Measurements from ENCODE around the gene PFKFB2.

The PFKFB2 gene

GRCh38 chr1:207031632-207032264 is 21.3 kb upstream of the PFKFB2 start:
- no peak overlapping the region for H3K4me3 ChIP-seq (replicated peaks; ENCODE audit: low read depth, low read length)
- no peak for TF ChIP-seq CTCF (IDR thresholded peaks at IDR 0.05; ENCODE audit: low read depth, low read length, missing control alignments)
- no peak for DNase-seq (ENCODE audit: extremely low read depth, low read depth)

- DNase-seq (ENCODE audit: extremely low read depth, low read depth): no peak
- TF ChIP-seq CTCF (IDR thresholded peaks at IDR 0.05; ENCODE audit: low read depth, low read length, missing control alignments): no peak
- no peak within 1 kb of the TSS for H3K4me3 ChIP-seq (replicated peaks; ENCODE audit: low read depth, low read length)
Measured at GRCh38 chr1:207032528-207033017, 20.5 kb upstream of the PFKFB2 start, which contains the start of gene C1orf116. Gene C1orf116, minus strand, starts transcription at chr1:207032756. Its CDS starts 5,158 bp downstream, at chr1:207027598.

- H3K4me3 ChIP-seq (replicated peaks; ENCODE audit: low read depth, low read length): no peak overlapping the region
- DNase-seq (ENCODE audit: extremely low read depth, low read depth): no peak
- no peak for TF ChIP-seq CTCF (IDR thresholded peaks at IDR 0.05; ENCODE audit: low read depth, low read length, missing control alignments)
Measured at GRCh38 chr1:207033302-207033701, 19.8 kb upstream of the PFKFB2 start.

GRCh38 chr1:207034208-207034607 is 18.9 kb upstream of the PFKFB2 start:
- DNase-seq (ENCODE audit: extremely low read depth, low read depth): no peak
- no peak for TF ChIP-seq CTCF (IDR thresholded peaks at IDR 0.05; ENCODE audit: low read depth, low read length, missing control alignments)
- no peak overlapping the region for H3K4me3 ChIP-seq (replicated peaks; ENCODE audit: low read depth, low read length)

- no peak overlapping the region for H3K4me3 ChIP-seq (replicated peaks; ENCODE audit: low read depth, low read length)
- DNase-seq (ENCODE audit: extremely low read depth, low read depth): no peak
- no peak for TF ChIP-seq CTCF (IDR thresholded peaks at IDR 0.05; ENCODE audit: low read depth, low read length, missing control alignments)
Measured at GRCh38 chr1:207034998-207035397, 18.1 kb upstream of the PFKFB2 start.

- no peak overlapping the region for H3K4me3 ChIP-seq (replicated peaks; ENCODE audit: low read depth, low read length)
- no peak for DNase-seq (ENCODE audit: extremely low read depth, low read depth)
- TF ChIP-seq CTCF (IDR thresholded peaks at IDR 0.05; ENCODE audit: low read depth, low read length, missing control alignments): no peak
Measured at GRCh38 chr1:207035877-207036551, 17.1 kb upstream of the PFKFB2 start.

All from HFF-Myc (cell line).